GM12878 (cell line): ENCODE measurements around the gene CD34. TPM values are rescaled to one million over a fixed set of nuclear protein-coding genes. Genes with fewer than 3 reads are reported as not detected.

Source experiments
- ATAC-seq: fragments of 200-7000 bp; cut with Tn5 transposase; 3 replicates; pipeline ENCODE4 v1.9.1; 2020; ENCODE audit warnings: mild to moderate bottlenecking, moderate library complexity
- BruUV-seq: library from RNA; stranded (reverse); fragments of 400-500 nt; replicated peaks from 2 replicates; lab custom pipeline; 2021; lab: Mats Ljungman, UMichigan
- CTCF ChIA-PET: fragments of 300-600 bp; sonication (Branson Sonifier 250); formaldehyde crosslinking; extraction: SDS; loops from one replicate; lab custom pipeline; 2021; ENCODE audit warnings: inconsistent platforms; lab: Yijun Ruan, JAX
- POLR2A ChIA-PET: fragments of 350-600 bp; formaldehyde crosslinking; extraction: SDS; loops from one replicate; lab custom pipeline; 2021; ENCODE audit warnings: inconsistent platforms; lab: Charles Lee
- RAD21 ChIA-PET: fragments of 300-600 bp; sonication (Branson Sonifier 250); formaldehyde crosslinking; loops from one replicate; lab custom pipeline; 2023; ENCODE audit warnings: antibody characterized with exemption; ENCODE audit not compliant: unreplicated experiment; lab: Charles Lee
- SMC1A ChIA-PET: fragments of 300-600 bp; sonication (Branson Sonifier 250); formaldehyde crosslinking; loops from one replicate; lab custom pipeline; 2023; ENCODE audit not compliant: unreplicated experiment, uncharacterized antibody; lab: Charles Lee
- DNase-seq: peaks from one replicate; pipeline ENCODE4 v3.0.0-alpha.2; 2011; ENCODE audit warnings: low read depth, low spot score
- FAIRE-seq: peaks from 3 replicates; lab custom pipeline; 2011; peaks lifted over from hg19 to GRCh38; lab: Jason Lieb, UNC
- H2AFZ ChIP-seq: 2 replicates; pipeline ENCODE4 v1.6.0; 2011; ENCODE audit warnings: low read depth, low read length, control low read depth; ENCODE audit not compliant: control insufficient read depth
- H3K27ac ChIP-seq: 2 replicates; pipeline ENCODE4 v1.5.1; 2011; ENCODE audit warnings: control low read depth; ENCODE audit not compliant: control insufficient read depth, insufficient read depth
- H3K27me3 ChIP-seq, 2 experiments: replicated peaks in 1 of 2; 2 replicates each; pipeline versions ENCODE4 v1.6.0 to v1.6.1; 2011; ENCODE audit warnings: low read length in 1 of 2; ENCODE audit not compliant: control insufficient read depth in 2 of 2, insufficient read depth in 2 of 2
- H3K36me3 ChIP-seq, 2 experiments: 2 replicates each; pipeline ENCODE4 v1.5.1; 2011; ENCODE audit warnings: low read length in 1 of 2; ENCODE audit not compliant: control insufficient read depth in 2 of 2, insufficient read depth in 2 of 2
- H3K4me1 ChIP-seq: 2 replicates; pipeline ENCODE4 v1.6.1; 2011; ENCODE audit warnings: mild to moderate bottlenecking, low read length, moderate library complexity, mixed read lengths; ENCODE audit not compliant: control insufficient read depth, insufficient read depth
- H3K4me2 ChIP-seq: 2 replicates; pipeline ENCODE4 v1.6.0; 2011; ENCODE audit warnings: control low read depth; ENCODE audit not compliant: control insufficient read depth, insufficient read depth
- H3K4me3 ChIP-seq: fragments of 200-600 bp; sonication (generic); 2 replicates; pipeline ENCODE4 v1.5.1; 2016
- H3K79me2 ChIP-seq: 2 replicates; pipeline ENCODE4 v1.6.0; 2011; ENCODE audit warnings: low read length; ENCODE audit not compliant: control insufficient read depth, insufficient read depth
- H3K9ac ChIP-seq: 2 replicates; pipeline ENCODE4 v1.8.0; 2011; ENCODE audit warnings: low read length, control low read depth, mixed read lengths; ENCODE audit not compliant: control insufficient read depth, insufficient read depth
- H3K9me3 ChIP-seq: replicated peaks from 3 replicates; pipeline ENCODE4 v1.5.1; 2011; ENCODE audit warnings: mild to moderate bottlenecking, low read length; ENCODE audit not compliant: control insufficient read depth, insufficient read depth
- H4K20me1 ChIP-seq: 2 replicates; pipeline ENCODE4 v1.6.0; 2011; ENCODE audit not compliant: control insufficient read depth, insufficient read depth
- BCLAF1 ChIP-seq: fragments of 450-650 bp; IDR thresholded peaks from 2 replicates; pipeline ENCODE4 v1.6.1; 2017; ENCODE audit warnings: antibody characterized with exemption, mild to moderate bottlenecking, moderate library complexity
- CHD2 ChIP-seq: IDR thresholded peaks from 2 replicates; pipeline ENCODE4 v1.6.1; 2011; ENCODE audit warnings: low read depth, low read length, improper control_type of control experiment, borderline replicate concordance
- DPF2 ChIP-seq: fragments of 450-650 bp; IDR thresholded peaks from 2 replicates; pipeline ENCODE4 v1.6.1; 2017; ENCODE audit warnings: mild to moderate bottlenecking
- E2F4 ChIP-seq: IDR thresholded peaks from 2 replicates; pipeline ENCODE4 v1.6.1; 2012; ENCODE audit warnings: low read depth, low read length, improper control_type of control experiment
- FOXM1 ChIP-seq: IDR thresholded peaks from 2 replicates; pipeline ENCODE4 v1.6.1; 2012; ENCODE audit warnings: low read depth, mild to moderate bottlenecking, inconsistent platforms, low read length, moderate library complexity
- GABPA ChIP-seq: IDR thresholded peaks from 2 replicates; pipeline ENCODE4 v1.6.1; 2014; ENCODE audit warnings: antibody characterized with exemption, low read depth, mild to moderate bottlenecking, inconsistent platforms
- KDM1A ChIP-seq: fragments of 200-600 bp; sonication (generic); IDR thresholded peaks from 2 replicates; pipeline ENCODE4 v1.6.1; 2016; ENCODE audit warnings: borderline replicate concordance
- NFXL1 ChIP-seq: fragments of 450-650 bp; IDR thresholded peaks from 2 replicates; pipeline ENCODE4 v1.6.1; 2017; ENCODE audit warnings: antibody characterized with exemption, mild to moderate bottlenecking, borderline replicate concordance
- PAX5 ChIP-seq: IDR thresholded peaks from 2 replicates; pipeline ENCODE4 v1.6.1; 2011; ENCODE audit warnings: low read depth, low read length, borderline replicate concordance
- POLR2AphosphoS2 ChIP-seq: IDR thresholded peaks from 2 replicates; pipeline ENCODE4 v1.6.1; 2011; ENCODE audit warnings: low read depth, mild to moderate bottlenecking, low read length, improper control_type of control experiment, moderate library complexity
- RUNX3 ChIP-seq: IDR thresholded peaks from 2 replicates; pipeline ENCODE4 v1.6.1; 2012; ENCODE audit warnings: low read length, inconsistent platforms
- SIX5 ChIP-seq: IDR thresholded peaks from 2 replicates; pipeline ENCODE4 v1.6.1; 2011; ENCODE audit warnings: mild to moderate bottlenecking, low read depth, low read length, moderate library complexity; ENCODE audit not compliant: severe bottlenecking
- YY1 ChIP-seq: IDR thresholded peaks from 2 replicates; pipeline ENCODE4 v1.6.1; 2011; ENCODE audit warnings: low read depth, mild to moderate bottlenecking, low read length
- ZNF217 ChIP-seq: fragments of 450-650 bp; IDR thresholded peaks from 2 replicates; pipeline ENCODE4 v1.6.1; 2017; ENCODE audit warnings: antibody characterized with exemption, mild to moderate bottlenecking
- WGBS: methylation state at CpG from one replicate; pipeline ENCODE4 v1.1.6; 2016; ENCODE audit warnings: low lambda C conversion rate; ENCODE audit not compliant: insufficient replicate concordance, insufficient coverage; ENCODE audit errors: missing lambda C conversion rate; 5-methylcytosine and 5-hydroxymethylcytosine counted together
- in situ Hi-C: fragments of 300-500 bp; cut with MboI; formaldehyde crosslinking; loops from 9 replicates; pipeline ENCODE4 v1.14.3; 2018; ENCODE audit warnings: mixed read lengths
- intact Hi-C: fragments of 100-400 bp; cut with micrococcal nuclease; formaldehyde crosslinking; loops from one replicate; pipeline ENCODE4 v1.14.2; 2022; ENCODE audit not compliant: unreplicated experiment
- polyA plus RNA-seq, 11 experiments: library from polyadenylated mRNA; depleted of rRNA in 4 of 11; unstranded in 6 of 11; stranded (reverse) in 5 of 11; fragments of >200 nt; fragmentation: Nextera tagmentation in 4 of 11; fragmentation: Illumina TruSeq in 1 of 11; extraction: Ambion mirVana in 4 of 11; extraction: Trizol in 1 of 11; gene quantifications; 1 replicate in 1 of 11; 2 replicates in 10 of 11; pipeline versions ENCODE4 v1.2.1 to v1.2.3, GENCODE V29; 2011 to 2016; ENCODE audit warnings: inconsistent platforms in 2 of 11, missing spikeins in 2 of 11, low read depth in 1 of 11
- total RNA-seq, 4 experiments: library from RNA; depleted of rRNA in 3 of 4; stranded (reverse); fragments of >200 nt in 3 of 4; fragmentation: Illumina TruSeq in 1 of 4; extraction: Trizol in 1 of 4; gene quantifications; 2 replicates each; pipeline versions ENCODE4 v1.2.1 to v1.2.3, GENCODE V29; 2013 to 2021
- TF ChIP-seq, protein P1 (sequence below): fragments of 450-650 bp; IDR thresholded peaks from 2 replicates; pipeline ENCODE4 v1.6.1; 2016; ENCODE audit warnings: mild to moderate bottlenecking

CD34 gene
- total and polyA plus RNA-seq, 10 of the 15 experiments (the other 5 are each of a cell fraction or from before 2014, with no cell fraction given) = under 0.01 to 0.08 (median 0.02) TPM; not detected in 6

DNA sequence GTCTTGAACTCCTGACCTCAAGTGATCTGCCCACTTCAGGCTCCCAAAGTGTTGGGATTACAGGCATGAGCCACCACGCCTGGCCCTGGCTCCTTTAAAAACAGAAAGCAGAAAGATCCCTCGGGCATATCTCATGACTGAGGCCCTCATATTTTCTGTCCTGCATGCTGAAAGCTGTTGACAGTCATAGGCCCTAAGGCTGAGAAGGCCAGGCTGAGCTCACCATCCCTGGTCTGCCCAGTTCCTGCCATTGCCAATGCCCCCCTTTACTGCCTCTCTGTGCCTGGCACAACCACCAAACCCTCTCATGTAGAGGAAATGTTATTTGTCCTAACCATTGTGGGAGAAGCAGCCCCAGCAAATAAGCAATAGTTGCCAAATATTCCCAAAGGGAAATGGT, 12.7 kb downstream of the CD34 start:
- ChIA-PET CTCF (interaction anchor here (1.0 to 10.1 kb wide), 11 partner anchors 13 to 100 kb away, joined by 3 to 162 read pairs (median 6); partner anchors contain the start of gene CD34), SMC1A (interaction anchor here (1.0 to 5.6 kb wide), 15 partner anchors 8 to 102 kb away, joined by 3 to 81 read pairs (median 5); no protein-coding TSS in a partner anchor), RAD21 (interaction anchor here (1.4 to 4.3 kb wide), 3 partner anchors 59 to 100 kb away, joined by 4 to 75 read pairs (median 7); no protein-coding TSS in a partner anchor), POLR2A (no interaction called here)
- H3K9ac ChIP-seq = no peak overlapping the region
- no TSS peak for BruUV-seq
- no peaks in the 10 kb centered on the region for H4K20me1 ChIP-seq
- no peaks in the 10 kb centered on the region for H3K9me3 ChIP-seq
- no peak for FAIRE-seq
- in situ Hi-C loops = loop anchor here (5.0 kb wide), 1 partner anchor 69 kb away; no protein-coding TSS in a partner anchor
- H3K4me2 ChIP-seq = no peak overlapping the region
- no peak overlapping the region for H2AFZ ChIP-seq
- H3K4me1 ChIP-seq = no peaks in the 10 kb centered on the region
- H3K79me2 ChIP-seq = no peaks in the 10 kb centered on the region
- H3K27me3 ChIP-seq = peaks cover 0 to 2% of the 10 kb centered on the region in 2 experiments; a peak in 1 of 4 replicates
- WGBS = 15% methylated on average over 2 of the region's 2 CpGs
- DNase-seq = no peak
- H3K36me3 ChIP-seq = no peaks in the 10 kb centered on the region
- H3K27ac ChIP-seq = no peak overlapping the region
- no peak for ATAC-seq
- H3K4me3 ChIP-seq = no peak overlapping the region
- intact Hi-C loops = no loop called here
- no peak for TF ChIP-seq CHD2
- no peak for TF ChIP-seq NFXL1
- no peak for TF ChIP-seq E2F4
- TF ChIP-seq FOXM1 = no peak
- TF ChIP-seq YY1 = no peak
- no peak for TF ChIP-seq POLR2AphosphoS2
- TF ChIP-seq SIX5 = no peak
- TF ChIP-seq, protein P1, sequence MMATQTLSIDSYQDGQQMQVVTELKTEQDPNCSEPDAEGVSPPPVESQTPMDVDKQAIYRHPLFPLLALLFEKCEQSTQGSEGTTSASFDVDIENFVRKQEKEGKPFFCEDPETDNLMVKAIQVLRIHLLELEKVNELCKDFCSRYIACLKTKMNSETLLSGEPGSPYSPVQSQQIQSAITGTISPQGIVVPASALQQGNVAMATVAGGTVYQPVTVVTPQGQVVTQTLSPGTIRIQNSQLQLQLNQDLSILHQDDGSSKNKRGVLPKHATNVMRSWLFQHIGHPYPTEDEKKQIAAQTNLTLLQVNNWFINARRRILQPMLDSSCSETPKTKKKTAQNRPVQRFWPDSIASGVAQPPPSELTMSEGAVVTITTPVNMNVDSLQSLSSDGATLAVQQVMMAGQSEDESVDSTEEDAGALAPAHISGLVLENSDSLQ = no peak
- no peak for TF ChIP-seq GABPA
- no peak for TF ChIP-seq DPF2
- no peak for TF ChIP-seq PAX5
- no peak for TF ChIP-seq BCLAF1
- TF ChIP-seq KDM1A = no peak
- no peak for TF ChIP-seq RUNX3
- TF ChIP-seq ZNF217 = no peak
